ENCODE results near the gene PAX2.

The PAX2 gene

DNA sequence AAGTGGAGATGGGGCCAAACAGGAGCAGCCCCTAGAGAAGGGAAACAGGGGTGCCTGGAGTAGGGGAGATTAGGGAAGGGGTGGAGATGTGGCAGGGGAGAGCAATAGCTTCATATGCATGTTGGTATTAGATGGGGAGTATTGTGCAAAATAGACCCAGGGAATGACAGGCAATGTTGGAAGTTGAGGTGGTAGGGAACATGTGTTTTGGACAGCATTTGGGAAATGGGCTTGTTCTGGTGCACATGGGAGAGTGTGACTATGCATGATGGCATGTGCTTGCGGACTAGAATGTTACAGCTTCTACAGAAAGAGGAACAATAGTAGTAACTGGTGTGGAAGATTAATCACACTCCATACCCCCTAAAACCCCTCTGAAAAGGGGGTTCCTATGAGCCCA, 10.4 kb downstream of the PAX2 start:
- DNase-seq (ENCODE audit: low read depth in 2 of 2), result no peak

DNA sequence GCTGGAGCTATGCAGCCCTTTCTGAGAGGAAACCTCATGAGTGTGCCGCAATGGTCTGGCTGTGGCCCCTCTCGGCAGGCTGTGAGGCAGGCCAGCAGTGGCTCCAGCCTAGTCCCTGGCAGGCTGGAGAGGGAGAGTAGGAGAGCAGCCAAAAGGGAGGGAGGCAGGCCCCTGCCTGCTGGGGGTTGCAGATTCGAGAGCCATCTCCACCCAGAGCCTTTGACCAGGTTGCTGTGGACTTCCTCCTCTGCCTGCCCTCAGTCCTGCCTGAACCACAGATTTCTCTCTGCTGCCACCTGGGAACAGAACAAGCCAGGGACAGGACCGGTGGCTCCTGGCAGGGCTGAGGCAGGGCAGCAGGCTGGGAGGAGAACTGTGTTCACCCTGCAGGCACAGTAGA, 13.9 kb downstream of the PAX2 start:
- DNase-seq (ENCODE audit: low read depth in 2 of 2), result no peak

DNA sequence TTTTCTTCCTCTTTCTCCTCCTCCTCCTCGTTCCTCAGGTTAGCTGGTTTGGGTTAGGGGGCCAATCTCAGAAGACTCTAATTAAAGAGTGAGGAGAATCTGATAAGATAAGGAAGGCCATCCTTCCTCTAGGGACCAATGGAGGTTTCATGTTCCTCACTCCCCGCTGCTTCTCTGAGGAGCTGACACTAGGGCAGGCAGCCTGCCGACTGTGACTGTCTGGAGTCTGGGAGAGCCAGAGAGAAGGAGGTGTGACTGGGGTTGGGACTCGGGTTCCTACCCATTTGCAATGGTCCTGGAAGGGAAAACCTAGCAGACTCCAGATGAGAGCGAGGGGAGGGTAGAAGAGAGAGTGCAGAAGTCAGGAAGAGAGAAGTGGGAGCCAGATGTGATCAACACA, 15.3 kb downstream of the PAX2 start:
- no peak for DNase-seq (ENCODE audit: low read depth in 2 of 2)

DNA sequence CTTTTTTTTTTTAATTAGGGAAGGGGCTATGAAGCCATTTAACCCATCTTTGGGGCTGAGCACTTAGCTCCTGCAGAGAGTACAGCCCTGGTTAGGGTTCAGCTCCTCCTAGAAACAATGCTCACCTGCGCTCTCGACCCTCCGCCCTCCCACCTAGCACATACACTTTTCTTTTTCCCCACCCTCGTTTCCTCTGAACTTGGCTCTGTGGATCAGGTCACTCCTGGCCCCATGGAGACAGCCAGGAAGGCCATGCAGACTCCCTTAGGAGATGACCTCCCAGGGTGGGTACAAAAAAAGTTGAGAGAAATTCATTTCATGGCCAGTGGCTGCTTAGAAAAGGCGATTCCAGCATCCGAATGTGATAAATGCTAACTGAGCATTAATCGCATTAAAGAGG, 15.8 kb downstream of the PAX2 start:
- DNase-seq (ENCODE audit: low read depth in 2 of 2), result no peak

DNA sequence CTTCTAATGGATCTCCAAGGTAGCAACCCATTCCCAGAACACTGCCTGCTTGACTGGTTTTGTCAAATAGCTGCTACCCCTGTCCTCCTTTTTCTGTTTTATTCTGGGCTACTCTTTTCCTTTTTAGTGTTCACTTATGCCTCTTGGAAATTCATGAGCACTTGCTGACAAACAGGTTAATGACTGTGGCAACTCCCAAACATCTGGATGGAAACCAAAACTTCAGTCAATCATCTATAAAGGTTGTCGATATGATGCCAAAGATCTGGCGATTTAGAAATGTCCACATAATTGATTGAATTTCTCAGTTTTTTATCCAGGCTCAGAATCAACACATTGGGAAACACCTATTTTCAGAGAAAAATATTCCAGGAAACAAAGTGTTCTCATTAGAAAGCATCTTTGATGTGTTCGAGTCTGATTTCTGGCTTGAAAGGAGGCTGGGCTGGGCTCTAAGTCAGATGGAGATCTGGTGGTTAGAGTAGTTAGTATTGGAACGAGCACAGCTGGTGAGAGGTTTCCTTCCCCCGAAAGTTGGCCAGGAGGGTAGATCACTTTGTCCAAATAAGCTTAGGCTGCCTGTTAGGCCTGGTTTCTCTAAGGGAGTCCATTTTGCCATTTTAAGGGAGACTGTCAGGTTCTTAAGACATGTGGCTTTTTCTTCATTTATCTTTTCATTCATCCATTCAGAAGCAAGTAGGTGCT, 17.8 kb downstream of the PAX2 start:
- DNase-seq (ENCODE audit: low read depth in 2 of 2), result no peak

DNA sequence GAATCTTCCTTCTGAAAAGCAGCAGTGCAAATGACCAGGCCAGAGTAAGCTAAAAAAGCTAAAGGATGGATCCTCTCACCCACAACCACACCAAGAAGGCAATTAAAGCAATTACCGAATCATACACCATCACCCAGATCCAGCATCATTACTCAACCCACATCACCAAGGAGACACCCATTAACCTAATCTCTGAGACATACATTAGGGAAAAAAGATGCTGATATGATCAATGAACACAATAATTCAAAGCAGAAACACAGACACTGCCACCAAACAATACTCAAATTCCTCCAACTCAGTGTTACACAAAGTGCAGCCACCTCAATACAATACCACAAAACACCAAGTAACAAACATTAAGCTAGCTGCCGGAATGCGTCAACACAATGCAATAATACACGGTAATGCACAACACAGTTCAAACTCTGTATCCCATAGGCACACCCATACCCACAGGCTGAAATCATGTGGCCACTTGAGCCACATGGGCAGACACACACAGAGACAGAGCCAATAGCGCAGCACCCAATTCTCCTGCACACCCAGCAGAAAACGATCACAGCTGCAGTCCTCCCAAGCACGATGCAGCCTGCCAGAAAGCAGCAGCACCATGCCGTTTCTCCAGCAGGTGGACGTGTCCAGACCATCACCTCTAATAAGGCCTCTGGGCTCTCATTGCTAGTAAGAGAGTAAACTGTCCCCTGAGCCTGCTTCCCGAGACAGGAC, 21.5 kb downstream of the PAX2 start:
- no peak for DNase-seq (ENCODE audit: low read depth in 2 of 2)

DNA sequence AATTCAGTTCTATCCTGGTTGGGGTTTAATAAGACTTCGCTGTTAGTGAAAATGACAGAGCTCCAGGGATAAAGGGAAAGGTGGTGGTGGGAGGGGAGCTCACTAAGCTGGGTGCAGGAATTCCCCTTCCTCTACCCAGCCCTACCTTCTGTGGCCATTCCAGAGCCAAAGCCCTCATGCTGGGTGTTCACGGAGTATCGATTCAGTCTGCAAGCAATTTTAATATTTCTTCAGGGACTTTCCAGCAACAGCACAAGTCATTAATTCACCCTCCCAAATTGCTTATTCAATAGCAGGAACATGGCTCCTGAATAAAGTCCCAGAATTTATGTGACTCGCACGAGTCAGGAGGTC, 22.0 kb downstream of the PAX2 start:
- no peak for DNase-seq (ENCODE audit: low read depth in 2 of 2)

DNA sequence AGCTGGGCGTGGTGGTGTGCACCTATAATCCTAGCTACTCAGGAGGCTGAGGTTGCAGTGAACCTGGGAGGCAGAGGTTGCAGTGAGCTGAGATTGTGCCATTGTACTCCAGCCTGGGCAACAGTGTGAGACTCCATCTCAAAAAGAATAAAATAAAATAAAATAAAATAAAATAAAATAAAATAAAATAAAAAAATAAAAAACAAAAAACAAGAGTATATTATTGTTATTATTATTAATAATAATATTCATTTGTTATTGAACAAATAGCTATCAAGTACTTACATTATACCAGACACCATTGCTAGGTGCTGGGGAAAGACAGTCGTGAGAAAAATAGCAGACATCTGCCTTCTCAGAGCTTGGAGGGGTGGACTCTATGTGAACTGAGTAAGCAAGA, 24.1 kb downstream of the PAX2 start:
- DNase-seq (ENCODE audit: low read depth in 2 of 2), result no peak

DNA sequence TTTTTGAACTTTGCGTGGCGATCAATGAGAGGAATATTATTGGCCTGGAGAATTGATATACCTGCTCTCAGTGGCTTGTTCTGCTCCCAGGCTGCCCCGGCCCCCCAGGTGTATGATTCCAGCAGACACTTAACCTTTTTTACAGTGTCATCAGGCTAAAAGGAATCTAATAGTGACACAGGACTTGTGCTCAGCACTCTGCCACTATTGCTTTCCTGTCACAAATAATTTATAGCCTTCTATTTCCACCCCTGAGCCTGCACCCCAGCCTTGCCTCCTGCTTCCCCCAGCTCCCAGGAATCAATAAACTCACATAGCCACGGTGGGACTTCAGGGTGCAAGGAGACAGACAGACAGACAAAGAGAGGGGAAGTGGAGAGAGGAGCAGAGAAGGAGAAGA, 28.3 kb downstream of the PAX2 start:
- no peak for DNase-seq (ENCODE audit: low read depth in 2 of 2)

DNA sequence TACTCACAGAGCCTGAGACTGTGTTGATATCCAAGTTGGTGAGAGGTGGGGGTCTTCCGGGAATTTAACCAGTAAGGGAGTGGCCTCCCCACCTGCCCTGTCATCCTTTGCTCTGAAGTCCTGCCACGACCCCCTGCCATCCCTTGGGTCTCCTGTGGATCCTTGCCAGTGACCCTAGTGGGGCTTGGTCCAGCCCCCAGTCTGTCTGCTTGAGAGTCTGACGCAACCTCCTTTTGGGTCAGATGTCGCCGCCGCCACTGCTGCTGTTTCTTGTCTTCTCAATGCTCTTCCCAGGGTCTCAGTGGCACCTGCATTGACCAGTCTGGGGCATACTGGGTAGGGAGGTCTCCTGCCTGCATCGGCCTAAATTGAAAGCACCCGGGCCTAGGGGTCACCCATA, 28.8 kb downstream of the PAX2 start:
- DNase-seq (ENCODE audit: low read depth in 2 of 2), result no peak

DNA sequence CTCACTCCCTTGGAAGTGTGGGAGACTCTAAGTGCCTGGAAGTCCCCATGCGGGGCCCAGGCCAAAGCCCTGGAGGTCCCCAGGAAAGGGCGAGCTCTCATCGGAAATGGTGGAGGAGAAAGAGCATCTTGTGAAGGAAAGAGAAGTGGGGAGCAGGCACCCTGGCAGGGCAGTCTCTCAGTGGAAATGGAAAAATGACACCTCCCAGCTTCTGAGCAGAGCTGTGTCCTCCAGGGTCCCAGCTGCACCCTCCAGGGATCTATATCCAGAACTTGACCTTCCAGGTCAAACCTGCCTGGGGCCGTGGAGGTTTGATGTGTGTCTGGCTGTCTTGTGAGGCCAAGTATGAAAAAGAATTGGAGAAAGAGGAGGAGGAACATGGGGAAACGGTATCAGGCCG, 29.5 kb downstream of the PAX2 start:
- no peak for DNase-seq (ENCODE audit: low read depth in 2 of 2)

DNA sequence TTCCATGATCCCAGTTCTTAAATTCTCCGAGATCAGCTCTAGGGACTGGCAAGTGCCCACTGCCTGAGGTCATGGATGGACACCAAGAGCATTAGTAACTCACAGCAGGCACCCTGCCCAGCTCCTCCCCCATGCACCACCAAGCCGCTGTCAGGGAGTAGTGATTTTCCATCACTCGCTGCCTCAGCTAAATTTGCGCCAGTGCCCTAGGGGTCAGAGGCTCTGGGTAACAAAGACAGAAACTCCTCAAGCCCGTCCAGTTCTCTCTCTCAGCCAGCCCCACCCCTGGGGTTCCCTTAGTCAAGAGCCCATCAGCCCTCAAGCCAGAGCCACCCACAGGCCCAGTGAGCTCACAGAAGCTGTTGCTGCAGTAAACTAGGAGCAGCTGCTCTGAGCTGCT, 30.0 kb downstream of the PAX2 start:
- DNase-seq (ENCODE audit: low read depth in 2 of 2), result no peak

DNA sequence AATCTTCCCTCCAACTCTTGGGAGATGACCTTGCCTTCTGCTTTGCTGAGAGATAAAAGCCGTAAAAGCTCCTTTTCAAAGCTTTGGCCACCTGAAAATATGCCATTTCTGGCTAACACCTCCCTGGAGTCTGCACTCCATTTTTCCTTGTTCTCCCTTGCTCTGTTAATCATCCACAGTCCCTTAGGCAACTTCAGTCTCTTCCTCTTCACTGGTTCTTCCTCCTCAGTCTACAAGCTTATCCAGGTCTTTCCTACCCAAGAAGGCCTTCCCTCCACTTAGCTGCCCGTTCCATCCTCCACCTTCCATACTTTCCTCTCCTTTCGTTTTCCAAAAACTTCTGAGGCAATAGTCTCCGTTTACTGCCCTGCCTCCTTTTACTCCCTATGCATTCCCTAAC, 30.5 kb downstream of the PAX2 start:
- no peak for DNase-seq (ENCODE audit: low read depth in 2 of 2)

DNA sequence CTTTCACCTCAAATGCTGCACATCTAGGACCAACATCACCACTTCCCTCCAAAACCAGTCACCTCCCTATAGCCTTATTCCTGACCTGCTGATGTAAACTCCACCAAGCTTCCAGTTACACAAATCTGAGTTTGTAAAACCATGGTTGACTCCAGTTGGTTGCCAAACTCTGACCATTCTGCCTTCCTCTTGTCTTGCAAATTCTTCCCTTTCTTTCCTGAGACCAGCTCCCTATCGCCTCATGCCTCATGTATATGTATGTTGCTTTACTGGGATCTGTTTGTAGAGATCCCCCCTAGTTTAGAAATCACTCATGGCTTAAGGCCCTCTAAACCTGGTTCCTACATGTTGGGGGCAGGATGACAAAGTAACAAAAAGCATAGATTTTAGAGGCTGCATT, 31.3 kb downstream of the PAX2 start:
- no peak for DNase-seq (ENCODE audit: low read depth in 2 of 2)

DNA sequence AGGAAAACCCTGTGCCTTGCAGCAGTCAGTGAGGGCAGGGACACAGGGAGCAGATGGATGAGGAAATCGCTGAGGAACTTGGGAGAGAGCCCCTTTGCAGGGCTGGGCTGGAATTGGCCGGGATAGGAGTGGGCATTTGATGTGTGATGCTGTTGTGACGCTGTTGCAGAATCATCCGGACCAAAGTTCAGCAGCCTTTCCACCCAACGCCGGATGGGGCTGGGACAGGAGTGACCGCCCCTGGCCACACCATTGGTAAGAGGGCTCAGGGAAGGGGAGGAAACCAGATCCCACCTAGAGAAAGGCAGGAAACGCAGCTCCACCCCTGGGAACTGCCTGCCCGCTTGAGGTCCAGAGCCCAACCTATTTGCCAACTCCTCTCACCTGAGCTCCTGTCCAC, 33.9 kb downstream of the PAX2 start:
- no peak for DNase-seq (ENCODE audit: low read depth in 2 of 2)

DNA sequence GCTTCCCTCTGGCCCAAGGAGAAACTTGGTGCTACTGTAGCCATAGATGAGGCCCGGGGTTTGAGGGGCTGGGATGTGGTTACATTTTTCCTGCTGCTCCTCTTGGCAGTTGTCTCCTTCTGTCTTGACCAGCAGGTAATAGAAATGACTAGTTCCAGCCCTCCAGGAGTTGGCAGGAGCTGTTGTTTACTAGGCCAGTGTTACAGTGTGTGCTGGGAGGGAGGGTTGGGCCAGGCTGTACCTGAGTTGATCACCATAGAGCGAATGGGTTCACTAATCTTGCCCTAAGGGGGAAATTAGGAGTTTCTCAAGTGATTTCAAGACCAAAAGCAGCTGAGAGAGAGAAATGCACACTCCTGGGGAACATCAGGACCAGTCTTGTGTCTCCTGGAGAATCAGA, 34.9 kb downstream of the PAX2 start:
- no peak for DNase-seq (ENCODE audit: low read depth in 2 of 2)

DNA sequence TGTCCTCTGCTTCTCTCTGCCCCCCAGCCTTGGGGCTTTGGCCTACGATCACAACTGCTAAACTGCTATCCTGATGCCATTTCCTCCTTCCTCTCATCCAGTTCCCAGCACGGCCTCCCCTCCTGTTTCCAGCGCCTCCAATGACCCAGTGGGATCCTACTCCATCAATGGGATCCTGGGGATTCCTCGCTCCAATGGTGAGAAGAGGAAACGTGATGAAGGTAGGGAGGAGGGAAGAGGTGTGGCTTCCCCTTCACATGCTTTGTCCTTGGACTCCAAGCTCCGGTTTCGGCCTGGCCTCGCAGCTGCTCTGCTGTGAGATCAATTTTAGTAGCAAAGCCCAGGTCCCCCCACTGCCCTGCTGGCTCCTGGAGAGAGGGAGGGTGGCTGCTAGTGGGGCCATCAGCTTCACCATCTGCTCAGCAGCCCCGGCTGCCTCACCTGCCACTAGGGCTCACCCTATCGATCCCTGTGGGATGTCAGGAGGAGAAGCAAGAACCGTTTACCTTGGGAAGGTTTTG, 35.8 kb downstream of the PAX2 start:
- no peak for DNase-seq (ENCODE audit: low read depth in 2 of 2)

DNA sequence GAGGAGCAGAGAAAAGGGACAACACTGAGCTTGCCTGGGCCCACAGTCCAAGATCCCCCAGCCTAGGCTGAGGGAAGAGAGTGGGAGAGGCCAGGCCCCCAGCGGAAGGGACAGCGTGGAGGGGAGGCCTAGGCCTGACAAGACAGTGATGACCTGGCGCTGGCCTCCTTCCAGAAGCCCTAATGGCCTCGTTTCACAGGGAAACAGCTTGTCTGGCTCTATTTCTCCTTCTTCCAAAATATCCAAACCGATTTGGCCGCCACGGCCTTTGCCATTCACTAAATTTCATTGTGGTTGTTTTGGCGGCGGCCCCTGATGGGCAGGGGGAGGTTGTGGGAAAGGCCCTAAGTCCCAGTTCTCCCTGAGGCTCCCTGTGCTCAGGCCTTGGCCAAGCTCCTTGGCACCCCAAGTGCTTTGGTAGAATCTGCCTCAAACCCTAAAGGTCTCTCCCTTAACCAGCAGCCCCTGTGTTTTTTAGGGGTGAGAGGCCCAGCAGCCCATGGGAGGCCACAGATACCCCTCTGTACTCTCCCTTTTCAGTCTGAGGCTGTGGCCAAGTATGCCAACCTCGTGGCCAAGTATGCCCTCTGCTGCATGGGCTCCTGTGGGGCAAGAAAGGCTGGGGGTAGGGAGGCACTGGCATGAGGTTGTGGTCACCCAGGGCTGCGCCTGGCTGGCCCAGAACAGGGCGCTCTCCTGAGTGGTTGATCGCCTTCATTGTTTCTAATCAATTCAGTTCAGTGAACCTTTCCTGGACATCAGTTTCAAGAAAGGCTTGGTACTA, 37.3 kb downstream of the PAX2 start:
- DNase-seq (ENCODE audit: low read depth in 2 of 2), result no peak

DNA sequence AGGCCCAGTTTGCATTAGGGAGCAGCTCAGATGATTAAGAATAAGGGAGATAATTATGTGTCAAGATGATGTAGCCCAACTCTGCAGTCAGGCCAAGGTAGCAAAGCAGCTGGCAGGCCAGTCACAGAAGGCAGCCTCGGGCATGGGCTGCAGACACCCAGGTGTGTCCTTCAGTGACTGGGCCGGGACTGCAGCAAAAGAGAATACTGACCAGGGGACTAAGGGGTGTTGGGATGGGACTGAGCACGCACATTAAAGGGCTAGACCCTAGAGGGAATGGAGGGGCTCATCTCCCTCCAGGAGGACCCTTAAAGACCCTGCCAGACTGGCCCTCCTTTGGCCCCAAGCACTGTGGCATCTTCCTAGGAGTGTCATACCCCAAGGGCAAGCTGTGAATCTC, 38.7 kb downstream of the PAX2 start:
- no peak for DNase-seq (ENCODE audit: low read depth in 2 of 2)

DNA sequence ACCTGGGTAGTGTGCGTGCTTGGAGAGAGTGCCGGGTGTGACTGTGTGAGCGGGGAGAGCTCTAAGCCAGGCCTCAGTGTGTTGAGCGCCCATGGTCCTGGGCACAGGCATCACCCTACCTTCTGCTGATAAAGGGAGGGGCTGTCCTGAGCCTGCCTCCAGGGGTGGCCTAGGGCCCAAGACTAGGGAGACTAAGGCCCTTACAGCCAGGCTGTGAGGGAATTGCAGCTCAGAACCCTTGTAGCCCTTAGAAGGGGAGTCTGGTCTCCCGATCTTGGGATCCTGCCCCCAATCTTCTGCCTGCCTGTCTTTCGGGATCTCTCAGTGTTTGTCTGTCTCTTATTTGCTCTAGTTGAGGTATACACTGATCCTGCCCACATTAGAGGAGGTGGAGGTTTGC, 41.2 kb downstream of the PAX2 start:
- no peak for DNase-seq (ENCODE audit: low read depth in 2 of 2)

DNA sequence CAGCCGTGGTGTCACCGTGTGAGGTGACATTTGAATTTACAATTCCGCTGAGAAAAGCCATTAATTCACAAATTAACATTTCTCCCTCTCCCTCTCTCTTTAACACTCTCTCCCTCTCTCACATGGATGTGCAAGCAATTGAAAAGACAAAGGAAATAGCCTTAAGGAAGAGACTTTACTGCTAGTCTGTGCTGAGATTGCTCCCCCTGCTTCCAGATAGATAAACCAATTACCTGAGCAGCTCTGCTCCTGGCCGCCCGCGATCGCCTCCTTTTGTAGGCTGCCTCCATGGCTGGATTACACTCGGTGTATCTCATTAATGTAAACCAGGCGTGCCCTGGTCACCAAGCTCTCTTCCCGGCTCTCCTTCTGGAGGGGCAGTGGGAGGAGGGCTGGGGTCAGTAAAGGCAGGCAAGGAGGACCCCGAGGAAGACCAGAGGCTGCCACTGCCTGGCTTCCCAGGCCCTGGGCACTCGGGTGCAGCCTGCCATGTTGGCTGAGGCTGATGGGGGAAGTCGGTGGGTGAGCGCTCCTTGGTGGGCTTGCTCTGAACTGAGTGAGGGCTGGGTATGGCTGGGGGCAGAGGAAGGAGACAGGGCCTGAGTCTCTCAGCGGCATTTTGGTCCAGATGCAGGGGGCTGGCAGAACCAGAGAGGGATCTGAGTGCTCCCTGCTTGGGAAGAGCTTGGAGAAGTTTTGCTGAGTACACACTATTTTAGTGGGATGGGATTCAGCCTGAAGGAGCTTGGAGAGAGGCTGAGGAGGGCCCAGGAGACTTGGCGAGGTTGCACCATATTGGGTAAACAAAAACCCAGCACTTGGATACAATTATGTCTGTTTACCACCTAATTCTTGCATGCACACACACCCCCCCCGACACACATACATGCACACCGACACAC, 42.9 kb downstream of the PAX2 start:
- no peak for DNase-seq (ENCODE audit: low read depth in 2 of 2)

DNA sequence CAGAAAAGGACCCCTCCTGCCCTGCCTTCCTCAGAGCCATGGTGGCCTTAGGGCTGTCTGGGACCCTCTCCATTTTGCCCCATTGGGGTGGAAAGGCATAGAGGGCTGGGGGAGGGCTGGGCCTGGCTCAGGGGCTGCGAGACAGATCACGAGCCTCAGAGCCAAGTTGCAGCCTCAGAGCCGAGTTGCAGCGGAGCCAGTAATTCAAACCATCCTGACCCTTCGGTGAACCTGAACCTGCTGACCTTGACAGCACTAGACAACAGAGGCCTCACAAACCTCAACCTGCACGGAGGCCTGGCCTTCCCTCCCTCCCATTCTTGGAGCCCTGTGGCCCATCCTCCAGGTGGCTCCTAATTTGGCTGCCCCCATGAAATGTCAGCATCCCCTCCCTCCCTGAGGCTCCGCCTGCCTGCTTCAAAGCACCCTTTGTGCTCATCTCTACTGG, 45.4 kb downstream of the PAX2 start:
- no peak for DNase-seq (ENCODE audit: low read depth in 2 of 2)

Measured in stimulated activated CD8-positive, alpha-beta memory T cell treated with anti-CD3 and anti-CD28 coated beads, Interleukin-2, amount 100 ng/mL, for 1 hour (primary cell).